HCEC 1CT (cell line): Measurements from ENCODE around the gene SIN3A.
"Not testable (repeated sequence)": the region's sequence is repeated elsewhere in the genome, so short reads cannot be mapped to it uniquely, and the experiment has no call there.

ENCODE experiments used
- DNase-seq: peaks from one replicate; pipeline ENCODE4 v3.0.0-alpha.2; 2017

The SIN3A gene

DNA sequence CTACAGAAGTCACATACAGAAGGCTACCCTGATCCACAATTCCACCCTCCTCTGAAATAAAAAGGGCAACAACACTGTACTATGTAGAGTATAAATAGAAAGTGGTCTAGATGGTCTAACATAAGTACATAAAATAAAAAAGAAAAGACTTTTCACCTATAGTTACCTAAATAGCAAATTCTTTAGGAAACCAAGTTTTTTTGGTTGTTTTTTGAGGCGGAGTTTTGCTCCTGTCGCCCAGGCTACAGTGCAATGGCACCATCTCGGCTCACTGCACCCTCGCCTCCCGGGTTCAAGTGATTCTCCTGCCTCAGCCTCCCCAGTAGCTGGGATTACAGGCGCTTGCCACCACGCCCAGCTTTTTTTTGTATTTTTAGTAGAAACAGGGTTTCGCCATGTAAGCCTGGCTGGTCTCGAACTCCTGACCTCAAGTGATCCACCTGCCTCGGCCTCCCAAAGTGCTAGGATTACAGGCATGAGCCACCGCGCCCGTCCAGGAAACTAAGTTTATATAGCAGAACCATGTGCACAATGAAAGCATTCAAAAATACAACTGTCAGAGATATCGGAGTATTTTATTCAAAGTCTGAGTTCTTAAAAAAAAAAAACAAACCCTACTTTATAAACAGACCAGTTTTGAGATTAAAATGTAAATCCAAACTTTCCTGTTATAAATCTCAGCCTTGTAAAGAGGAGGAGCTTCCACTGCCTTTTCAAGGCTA, 1.7 kb downstream of the SIN3A start:
- no peak for DNase-seq

DNA sequence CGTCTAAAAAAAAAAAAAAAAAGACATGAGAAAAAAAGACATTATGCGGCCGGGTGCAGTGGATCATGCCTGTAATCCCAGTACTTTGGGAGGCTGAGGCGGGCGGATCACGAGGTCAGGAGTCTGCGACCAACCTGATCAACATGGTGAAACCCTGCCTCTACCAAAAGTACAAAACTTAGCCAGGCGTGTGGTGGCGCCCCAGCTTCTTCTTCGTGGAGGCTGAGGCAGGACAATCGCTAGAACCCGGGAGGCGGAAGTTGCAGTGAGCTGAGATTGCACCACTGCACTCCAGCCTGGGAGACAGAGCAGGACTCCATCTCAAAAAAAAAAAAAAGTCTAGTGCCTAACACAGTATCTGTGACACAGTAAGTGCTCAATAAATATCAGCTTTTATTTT, 3.3 kb downstream of the SIN3A start:
- not testable (repeated sequence) for DNase-seq

DNA sequence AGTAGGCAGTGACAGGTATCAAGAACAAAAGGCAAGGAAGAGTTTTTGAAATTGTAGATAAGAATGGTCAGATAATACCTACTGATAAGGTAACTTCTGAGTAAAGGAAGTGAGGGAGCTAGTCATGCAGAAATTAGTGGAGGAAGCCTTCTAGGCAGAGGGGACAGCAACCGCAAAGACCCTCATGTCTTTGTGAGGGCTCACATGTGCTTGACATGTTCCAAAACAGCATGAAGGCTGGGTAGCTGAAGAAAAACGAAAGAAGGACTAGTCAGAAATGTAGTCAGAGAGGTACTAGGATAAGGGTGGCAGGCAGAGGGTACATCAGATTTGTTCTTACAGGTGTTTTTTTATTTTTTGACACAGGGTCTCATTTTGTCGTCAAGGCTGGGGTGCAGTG, 5.3 kb downstream of the SIN3A start:
- no peak for DNase-seq

DNA sequence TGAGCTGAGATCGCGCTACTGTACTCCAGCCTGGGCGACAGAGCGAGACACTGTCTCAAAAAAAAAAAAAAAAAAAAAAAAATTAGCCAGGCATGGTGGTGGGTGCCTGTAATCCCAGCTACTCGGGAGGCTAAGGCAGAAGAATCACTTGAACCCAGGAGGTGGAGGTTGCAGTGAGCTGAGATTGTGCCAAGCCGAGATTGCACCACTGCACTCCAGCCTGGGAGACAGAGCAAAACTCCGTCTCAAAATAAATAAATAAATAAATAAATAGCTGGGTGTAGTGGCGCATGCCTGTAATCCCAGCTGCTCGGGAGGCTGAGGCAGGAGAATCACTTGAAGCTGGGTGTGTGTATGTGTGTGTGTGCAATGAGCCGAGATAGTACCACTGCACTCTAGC, 6.2 kb downstream of the SIN3A start:
- not testable (repeated sequence) for DNase-seq

DNA sequence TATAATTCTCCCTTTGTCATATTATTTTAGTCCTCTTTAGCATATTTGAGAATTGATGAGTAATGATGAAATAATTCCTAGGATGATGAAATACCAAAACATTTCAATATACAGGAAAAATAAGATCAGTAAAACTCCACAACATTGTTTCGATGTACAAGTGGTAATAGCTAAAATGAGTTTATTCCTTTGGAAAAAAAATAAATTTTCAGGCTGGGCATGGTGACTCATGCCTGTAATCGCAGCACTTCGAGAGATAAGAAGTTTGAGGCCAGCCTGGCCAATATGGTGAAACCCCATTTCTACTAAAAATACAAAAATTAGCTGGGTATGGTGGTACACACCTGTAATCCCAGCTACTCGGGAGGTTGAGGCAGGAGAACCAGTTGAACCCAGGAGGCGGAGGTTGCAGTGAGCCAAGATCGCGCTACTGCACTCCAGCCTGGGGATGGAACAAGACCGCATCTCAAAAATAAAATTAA, 7.5 kb downstream of the SIN3A start:
- DNase-seq: peak; percentile 78

DNA sequence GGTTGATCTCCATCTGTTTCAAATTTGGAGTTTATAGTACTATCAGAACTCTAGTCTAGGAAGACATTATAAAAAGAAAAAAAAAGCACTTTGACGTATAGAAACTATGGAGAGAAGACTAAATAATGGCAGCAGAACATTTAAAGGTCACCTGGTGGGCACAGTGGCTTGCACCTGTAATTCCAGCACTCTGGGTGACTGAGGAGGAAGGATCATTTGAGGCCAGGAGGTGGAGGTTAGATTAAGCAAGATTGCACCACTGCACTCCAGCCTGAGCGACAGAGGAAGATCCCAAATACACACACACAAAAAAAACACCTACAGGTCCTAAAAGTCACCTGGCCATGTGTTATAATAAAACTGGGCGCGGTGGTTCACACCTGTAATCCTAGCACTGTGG, 13.8 kb downstream of the SIN3A start:
- no peak for DNase-seq

DNA sequence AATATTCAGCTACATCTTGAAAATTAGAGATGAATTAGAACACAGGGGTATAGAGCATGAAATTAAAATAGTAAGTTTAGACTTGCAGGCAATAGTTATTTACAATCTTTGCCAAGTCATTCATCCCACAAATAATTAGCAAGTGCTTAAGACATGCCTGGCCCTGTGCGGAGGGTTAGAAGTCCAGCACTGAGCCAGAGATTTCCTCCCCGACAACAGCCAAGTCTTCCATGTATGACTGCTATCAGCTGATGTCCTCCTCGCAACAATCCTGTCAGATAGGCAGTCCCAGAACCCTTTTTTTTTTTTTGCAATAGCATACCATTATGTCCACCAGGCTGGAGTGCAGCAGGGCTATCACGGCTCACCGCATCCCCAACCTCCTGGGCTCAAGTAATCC, 14.6 kb downstream of the SIN3A start:
- DNase-seq: no peak

DNA sequence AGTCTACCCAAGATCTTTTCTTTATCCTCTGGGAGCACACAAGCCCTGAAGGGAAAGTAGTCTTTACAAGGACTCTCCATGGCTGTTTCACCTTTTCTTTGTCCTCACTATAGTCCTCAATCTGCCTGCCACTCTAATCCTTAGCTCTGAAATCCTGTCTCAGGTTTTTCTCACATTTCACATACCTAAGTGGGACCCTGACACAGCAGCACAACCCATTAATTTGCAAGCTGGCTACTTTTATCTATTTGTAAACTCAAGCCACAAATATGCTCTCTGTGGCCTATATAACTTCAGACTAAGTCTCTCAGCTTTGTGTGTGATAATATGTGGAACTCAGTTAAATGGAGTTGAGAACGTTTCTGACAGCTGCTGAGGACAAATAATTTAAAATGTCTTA, 19.8 kb downstream of the SIN3A start:
- no peak for DNase-seq

DNA sequence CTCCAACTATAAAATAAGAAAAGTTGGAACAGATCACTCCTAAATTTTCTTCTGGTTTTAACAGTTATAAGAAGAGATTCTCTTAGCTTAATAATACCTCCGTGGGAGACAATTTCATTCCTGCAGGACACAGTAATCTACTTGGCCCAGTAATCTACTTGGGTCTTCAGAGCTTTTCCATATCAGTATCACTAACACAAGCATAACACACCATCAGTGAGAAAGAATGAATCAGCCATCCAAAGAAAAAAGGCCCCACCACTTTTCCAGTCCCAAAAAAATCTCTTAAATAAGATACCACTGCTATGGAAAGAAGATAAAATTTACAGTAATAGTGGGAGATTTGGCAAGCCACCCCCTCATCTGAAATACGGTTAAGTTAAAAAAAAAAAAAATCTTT, 20.2 kb downstream of the SIN3A start:
- no peak for DNase-seq

DNA sequence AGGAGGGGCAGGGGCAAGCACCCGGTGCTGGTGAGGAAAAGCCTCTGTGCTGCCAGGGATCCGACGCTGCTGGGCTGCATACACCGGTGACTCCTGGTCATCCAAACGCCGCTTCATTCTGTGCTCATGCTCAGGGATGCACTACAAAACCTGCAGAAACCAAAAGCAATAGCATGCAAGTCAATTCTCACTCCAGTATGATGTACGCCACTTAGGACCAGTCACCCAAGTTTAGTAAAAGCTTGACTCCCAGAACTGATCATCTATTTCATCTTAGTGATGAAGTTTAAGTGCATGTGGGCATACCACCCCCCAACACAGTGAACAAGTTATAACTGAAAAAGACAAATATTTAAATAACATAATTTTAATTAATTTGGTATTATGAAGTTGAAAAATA, 21.2 kb downstream of the SIN3A start:
- DNase-seq: no peak

DNA sequence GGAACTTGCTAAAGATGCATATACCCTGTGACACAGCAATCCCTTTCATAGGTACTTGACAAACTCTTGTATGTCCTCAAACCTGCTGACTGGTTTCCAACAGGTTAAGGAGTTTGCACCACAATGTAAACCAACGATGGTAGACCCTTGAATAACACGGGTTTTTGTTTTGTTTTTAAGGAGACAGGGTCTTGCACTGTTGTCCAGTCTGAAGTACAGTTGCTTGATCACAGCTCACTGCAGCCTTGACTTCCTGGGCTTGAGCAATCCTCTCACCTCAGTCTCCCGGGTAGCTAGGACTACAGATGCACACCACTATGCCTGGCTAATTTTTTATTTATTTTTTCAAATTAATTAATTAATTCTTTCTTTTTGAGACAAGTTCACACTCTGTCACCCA, 23.3 kb downstream of the SIN3A start:
- no peak for DNase-seq

DNA sequence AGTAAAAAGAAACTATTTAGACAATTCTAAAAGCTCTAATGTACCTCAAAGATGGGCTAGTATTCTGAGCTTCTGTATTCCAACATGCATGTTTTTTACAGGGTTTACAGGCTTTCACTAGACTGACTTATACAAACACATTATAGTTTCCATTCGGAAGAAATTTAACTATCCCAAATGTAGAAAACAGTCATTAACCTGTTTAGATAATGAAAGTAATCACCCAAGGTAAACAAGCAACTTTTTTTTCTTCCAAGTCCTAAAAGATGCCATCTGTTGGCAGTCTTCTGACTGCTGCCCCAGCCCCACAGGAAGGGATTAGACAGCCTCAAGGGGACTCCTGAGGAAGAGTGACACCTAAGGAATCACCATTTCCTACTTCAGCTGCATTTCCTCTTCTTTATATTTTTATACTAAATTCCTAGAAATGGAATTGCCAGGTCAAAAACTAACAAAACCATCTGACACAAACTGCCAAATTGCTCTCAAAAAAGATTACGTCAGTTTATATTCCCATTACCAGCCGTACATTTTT, 25.5 kb downstream of the SIN3A start:
- DNase-seq: no peak

DNA sequence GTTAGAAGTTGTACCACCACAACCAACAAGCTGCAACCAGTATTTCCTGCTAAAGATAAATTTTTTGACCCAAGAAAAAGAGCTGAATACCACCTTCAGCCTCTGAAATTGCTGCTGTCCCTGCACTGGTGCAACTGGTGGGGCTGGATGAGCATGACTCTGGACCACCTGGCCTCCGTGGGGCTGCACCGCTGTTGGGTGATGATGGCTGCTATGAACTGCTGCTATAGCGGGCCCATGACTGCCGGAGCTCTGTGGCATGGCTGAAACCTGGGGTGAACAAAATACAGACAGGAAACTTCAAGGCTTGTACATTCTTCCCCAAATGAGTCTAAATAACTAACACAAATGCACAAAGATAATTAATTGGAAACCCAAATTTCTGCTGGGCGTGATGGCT, 28.9 kb downstream of the SIN3A start:
- DNase-seq: no peak

DNA sequence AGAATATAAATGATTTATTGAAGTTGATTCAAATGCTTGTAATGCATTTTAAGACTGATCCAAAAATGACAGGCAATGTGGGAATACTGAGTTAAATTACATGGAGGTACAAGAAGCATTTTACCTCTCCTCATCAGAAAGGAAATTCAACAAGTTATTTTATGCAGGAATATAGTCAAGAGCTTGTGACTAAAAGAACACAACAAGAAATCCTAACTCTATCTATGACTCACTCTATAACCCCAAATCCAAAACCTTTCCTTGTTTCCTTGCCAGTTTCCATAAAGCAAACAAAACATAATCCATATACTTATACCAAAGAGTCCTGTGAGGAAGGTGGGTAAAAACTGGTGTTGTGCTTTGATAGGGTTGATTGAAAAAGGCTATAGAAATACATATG, 30.8 kb downstream of the SIN3A start:
- DNase-seq: peak; percentile 63

DNA sequence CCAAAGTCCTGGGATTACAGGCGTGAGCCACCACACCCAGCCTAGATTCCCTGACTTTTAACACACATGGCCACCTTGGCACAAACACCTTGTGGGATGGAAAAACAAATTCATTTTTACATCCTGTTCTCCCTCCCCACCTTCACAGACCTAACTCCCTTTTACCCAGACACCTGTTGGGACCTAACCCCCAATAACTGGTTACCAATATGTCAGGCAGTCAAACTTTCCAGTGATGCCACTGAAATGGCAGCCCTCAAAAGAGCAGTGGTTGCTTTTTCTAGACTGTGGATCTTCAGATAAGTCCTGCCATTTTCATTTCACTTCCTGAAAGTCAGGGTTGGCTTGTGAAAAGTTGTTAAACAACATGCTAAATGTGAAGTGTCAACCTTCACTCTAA, 34.9 kb downstream of the SIN3A start:
- no peak for DNase-seq

DNA sequence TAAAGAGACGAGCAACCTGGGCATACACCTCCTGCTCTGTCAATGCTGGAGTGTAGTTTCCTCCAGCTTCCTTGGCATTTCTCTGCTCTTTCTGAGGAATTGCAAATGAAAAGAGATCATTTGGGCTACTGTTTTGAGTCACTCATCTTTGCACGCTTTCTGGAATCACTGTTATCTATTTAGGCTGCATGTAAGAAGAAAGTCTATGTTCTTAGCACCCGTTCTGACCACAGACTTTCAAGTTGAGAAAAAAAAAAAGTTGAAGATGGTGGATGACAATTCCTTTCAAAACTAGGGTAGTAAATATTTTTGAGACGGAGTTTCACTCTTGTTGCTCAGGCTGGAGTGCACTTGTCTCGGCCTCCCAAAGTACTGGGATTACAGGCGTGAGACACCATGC, 41.3 kb downstream of the SIN3A start:
- DNase-seq: no peak

DNA sequence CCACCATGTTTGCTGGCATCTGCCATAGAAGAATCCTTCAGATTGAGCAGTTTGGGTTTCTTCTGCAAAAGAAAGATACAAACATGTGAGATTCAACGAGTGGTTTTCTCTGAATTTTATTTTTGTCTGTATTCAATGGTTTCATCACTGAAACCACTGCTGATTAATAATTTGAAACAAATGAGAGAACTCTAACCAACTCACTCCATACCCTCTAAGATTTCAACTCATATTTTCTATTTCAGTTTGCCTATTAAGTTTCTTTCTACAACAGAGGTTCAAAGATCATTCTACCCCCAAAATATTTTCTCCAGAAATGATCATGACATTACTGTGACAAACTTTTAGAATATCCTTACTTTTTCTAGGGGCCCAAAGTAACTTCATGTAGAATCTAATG, 44.4 kb downstream of the SIN3A start:
- no peak for DNase-seq

DNA sequence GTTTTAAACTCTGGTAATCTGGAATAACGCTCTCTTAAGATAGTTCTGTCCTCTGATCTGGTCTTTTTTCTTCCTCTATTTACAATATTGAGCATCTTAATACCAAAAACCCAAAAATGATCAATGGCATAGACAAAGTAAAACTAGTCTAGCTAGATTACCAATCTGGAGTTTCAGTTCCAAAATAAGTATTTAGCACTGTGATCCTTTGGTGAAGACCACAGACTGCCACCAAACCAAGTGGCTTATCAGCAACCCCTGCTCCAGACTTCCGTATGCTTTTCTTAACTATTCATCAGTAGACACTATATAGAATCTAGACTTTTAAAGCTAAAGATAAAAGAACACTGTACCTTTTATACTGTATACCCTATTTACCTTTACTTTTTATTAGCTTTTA, 47.6 kb downstream of the SIN3A start:
- no peak for DNase-seq

DNA sequence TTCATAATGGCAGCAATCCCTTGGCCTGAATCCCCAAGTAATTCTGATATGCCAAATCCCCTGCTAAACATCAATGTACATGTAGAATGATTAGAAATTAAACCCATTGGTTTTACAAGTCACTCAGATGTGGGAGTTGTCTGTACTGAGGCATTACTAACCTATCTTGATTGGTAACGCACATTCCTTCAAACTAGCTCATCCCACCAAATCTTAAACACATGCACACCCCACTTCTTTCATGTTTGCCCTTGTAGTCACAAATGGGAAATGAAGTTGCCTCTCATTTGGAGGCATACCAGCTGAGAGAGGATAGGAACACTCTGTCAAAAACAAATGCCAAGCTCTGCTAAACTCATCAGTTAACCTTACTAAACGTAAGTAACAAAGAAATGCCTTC, 54.0 kb downstream of the SIN3A start:
- peak; percentile 34 for DNase-seq

DNA sequence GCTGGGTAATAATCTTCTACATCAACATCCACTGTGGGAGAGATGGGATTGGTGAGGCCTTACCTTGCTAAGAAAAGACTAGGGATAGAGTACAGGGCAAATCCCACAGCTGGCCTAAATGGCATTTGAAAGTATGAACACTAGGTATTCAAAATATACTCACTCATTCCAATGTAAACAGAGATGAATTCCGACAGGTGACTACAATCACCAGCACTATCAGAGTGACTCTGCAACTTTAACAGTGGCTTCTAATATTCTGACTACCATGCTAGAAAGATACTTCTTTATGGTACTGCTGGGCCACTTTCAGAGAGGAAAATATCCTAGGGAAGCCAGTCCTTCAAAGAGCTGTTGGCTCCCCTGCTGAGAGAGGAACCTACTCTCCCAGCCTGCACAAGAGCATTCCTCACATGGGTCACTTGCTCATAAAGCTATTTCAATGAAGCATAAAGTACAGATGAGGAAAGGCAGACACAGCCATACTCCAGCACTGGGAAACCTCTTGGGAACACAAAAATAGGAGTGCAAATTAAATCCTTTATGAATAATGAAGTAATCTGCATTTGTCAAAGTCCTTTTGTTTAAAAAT, 61.6 kb downstream of the SIN3A start:
- DNase-seq: no peak

DNA sequence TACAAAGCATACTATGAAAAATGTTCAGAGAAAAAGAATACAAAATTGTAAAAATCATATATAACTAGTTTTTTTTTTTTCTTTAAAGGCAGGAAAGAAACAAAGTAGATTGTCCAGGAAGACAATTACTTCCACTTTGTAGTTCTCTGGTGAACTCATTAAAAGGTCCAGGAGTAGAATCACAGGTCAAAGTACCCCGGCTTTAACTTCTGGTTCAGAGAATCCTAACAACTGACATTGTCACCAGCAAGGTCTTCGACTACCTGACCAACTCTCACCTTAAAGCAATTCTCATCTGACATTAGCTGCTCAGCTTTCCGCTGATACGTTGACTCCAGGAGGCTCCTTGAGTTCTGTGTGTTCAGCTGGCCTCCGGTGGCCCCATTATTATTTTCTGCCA, 67.5 kb downstream of the SIN3A start:
- not testable (repeated sequence) for DNase-seq

DNA sequence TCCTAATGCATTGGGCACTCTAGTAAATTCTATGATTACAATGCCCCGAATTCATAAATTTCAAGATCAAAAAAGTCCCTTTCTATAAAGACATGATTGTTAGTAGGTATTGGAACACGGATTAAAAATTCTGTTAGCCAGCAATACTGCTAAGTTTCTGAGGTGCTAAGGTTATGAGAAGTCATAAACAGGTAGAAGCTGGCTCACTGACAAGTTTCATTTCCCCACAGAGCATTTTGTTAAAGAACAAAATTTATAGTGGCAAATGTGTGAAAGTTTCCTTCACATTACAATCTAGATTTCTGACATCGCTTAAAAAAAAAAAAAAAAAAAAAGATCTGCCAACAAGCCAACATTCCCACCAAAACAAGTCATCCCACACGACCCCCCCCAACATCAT, 70.7 kb downstream of the SIN3A start:
- DNase-seq: no peak

DNA sequence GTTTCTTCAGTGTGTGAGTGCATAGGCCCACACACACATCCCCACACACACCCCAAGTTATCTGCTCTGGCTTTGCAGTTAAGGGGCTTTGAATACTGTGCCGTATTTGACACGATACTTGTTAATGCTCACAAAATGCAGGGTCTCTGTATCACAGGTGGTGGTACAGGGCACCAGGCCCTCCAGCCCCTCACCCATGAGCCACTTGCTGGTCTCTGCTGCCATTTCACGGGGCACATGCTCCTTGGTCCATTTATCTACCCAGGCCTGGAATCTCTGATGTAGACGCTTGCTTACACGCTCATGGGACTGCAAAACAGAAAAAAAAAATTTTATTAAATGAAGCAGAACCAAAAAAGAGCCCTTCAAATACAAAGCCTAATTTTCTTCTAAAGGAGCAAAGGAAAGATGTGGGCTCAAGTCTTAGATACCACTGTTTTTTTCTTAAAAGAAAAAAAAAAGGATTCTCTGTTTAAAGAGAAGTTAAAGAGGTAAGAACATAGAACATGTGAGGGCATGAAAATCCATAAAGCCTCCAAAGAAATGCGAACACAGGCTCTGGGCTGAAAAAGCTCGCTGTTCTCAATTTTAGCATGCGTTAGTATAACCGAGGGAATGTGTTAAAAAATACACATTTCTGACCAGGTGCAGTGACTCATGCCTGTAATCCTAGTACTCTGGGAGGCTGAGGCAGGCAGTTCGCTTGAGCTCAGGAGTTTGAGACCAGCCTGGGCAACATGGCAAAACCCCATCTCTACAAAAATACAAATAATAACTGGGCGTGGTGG, 79.4 kb downstream of the SIN3A start:
- no peak for DNase-seq

DNA sequence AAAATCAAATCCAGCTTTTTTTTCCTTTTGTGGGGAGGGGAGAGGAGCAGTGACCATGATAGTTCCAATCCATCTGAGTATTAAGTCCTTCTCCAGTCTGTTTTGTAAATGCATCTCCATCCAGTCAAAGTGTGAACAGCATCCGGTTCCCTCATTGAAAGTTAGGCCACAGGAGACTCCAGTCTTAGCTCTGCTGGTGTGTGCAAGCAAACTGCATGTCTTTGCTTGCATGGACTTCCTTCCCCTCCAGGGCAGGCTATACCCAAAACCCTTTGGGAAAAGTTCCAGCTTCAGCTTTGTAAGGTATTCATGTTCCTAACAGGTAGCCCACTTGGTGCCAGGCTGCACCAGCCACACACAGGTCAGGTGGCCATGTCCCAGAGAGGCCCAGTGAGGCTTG, 80.0 kb downstream of the SIN3A start:
- DNase-seq: no peak
